Mononuclear cell (primary cell): ENCODE results near the gene PRRC1. TPM values are rescaled to one million over a fixed set of nuclear protein-coding genes. Genes with fewer than 3 reads are reported as not detected.

Experiments
- H3K27me3 ChIP-seq: 2 replicates; pipeline ENCODE4 v1.6.0; 2011; ENCODE audit warnings: low read length, control low read depth; ENCODE audit not compliant: insufficient read depth
- H3K4me1 ChIP-seq: 2 replicates; pipeline ENCODE4 v1.5.1; 2011; ENCODE audit warnings: mild to moderate bottlenecking, low read length, control low read depth; ENCODE audit not compliant: insufficient read depth
- H3K4me3 ChIP-seq: 2 replicates; pipeline ENCODE4 v1.5.1; 2011; ENCODE audit warnings: mild to moderate bottlenecking, low read length, moderate library complexity
- H3K9me3 ChIP-seq: 2 replicates; pipeline ENCODE4 v1.5.1; 2011; ENCODE audit warnings: low read depth, mild to moderate bottlenecking, control low read depth, low read length
- total RNA-seq: library from RNA; depleted of rRNA; stranded (reverse); fragments of >200 nt; gene quantifications from one replicate; pipeline ENCODE4 v1.2.3, GENCODE V29; 2012

The PRRC1 gene
- total RNA-seq, 1 donor: 44.6 TPM

- H3K9me3 ChIP-seq: no peaks in the 10 kb centered on the region
- H3K27me3 ChIP-seq: no peaks in the 10 kb centered on the region
- H3K4me1 ChIP-seq: peaks cover 5% of the 10 kb centered on the region
- no peak overlapping the region for H3K4me3 ChIP-seq
These were observed 68.2 kb downstream of the PRRC1 start for GRCh38 chr5:127585661-127586060.

GRCh38 chr5:127586066-127586770, 68.8 kb downstream of the PRRC1 start:
- Histone ChIP-seq H3K27me3 (no peaks in the 10 kb centered on the region), H3K4me3 (no peak overlapping the region), H3K4me1 (peaks cover 5% of the 10 kb centered on the region), H3K9me3 (no peaks in the 10 kb centered on the region)

- no peak overlapping the region for H3K4me3 ChIP-seq
- peaks cover 5% of the 10 kb centered on the region for H3K4me1 ChIP-seq
- no peaks in the 10 kb centered on the region for H3K9me3 ChIP-seq
- no peaks in the 10 kb centered on the region for H3K27me3 ChIP-seq
These were observed 69.4 kb downstream of the PRRC1 start for GRCh38 chr5:127586811-127587210.

- peaks cover 5% of the 10 kb centered on the region for H3K4me1 ChIP-seq
- H3K27me3 ChIP-seq: no peaks in the 10 kb centered on the region
- no peaks in the 10 kb centered on the region for H3K9me3 ChIP-seq
- H3K4me3 ChIP-seq: no peak overlapping the region
These were observed 69.9 kb downstream of the PRRC1 start for GRCh38 chr5:127587246-127587917.

- Histone ChIP-seq H3K4me1 (peaks cover 5% of the 10 kb centered on the region), H3K27me3 (no peaks in the 10 kb centered on the region), H3K4me3 (no peak overlapping the region), H3K9me3 (no peaks in the 10 kb centered on the region)
These were observed 70.9 kb downstream of the PRRC1 start for GRCh38 chr5:127588368-127588767.

- Histone ChIP-seq H3K4me3 (no peak overlapping the region), H3K27me3 (no peaks in the 10 kb centered on the region), H3K4me1 (peaks cover 5% of the 10 kb centered on the region), H3K9me3 (no peaks in the 10 kb centered on the region)
These were observed 72.0 kb downstream of the PRRC1 start for GRCh38 chr5:127589309-127590030.

GRCh38 chr5:127590156-127590722, 72.8 kb downstream of the PRRC1 start:
- Histone ChIP-seq H3K27me3 (no peaks in the 10 kb centered on the region), H3K4me3 (no peak overlapping the region), H3K4me1 (peaks cover 5% of the 10 kb centered on the region), H3K9me3 (no peaks in the 10 kb centered on the region)

GRCh38 chr5:127595484-127596368, 78.3 kb downstream of the PRRC1 start:
- Histone ChIP-seq H3K4me1 (no peaks in the 10 kb centered on the region), H3K9me3 (no peaks in the 10 kb centered on the region), H3K27me3 (no peaks in the 10 kb centered on the region)

GRCh38 chr5:127596501-127596900, 79.1 kb downstream of the PRRC1 start:
- Histone ChIP-seq H3K4me1 (no peaks in the 10 kb centered on the region), H3K9me3 (no peaks in the 10 kb centered on the region), H3K4me3 (no peak overlapping the region), H3K27me3 (no peaks in the 10 kb centered on the region)

More at GRCh38 chr5:127595484-127596368, 78.3 kb downstream of the PRRC1 start:
- H3K4me3 ChIP-seq: no peak overlapping the region

- Histone ChIP-seq H3K9me3 (no peaks in the 10 kb centered on the region), H3K4me1 (no peaks in the 10 kb centered on the region), H3K4me3 (no peak overlapping the region), H3K27me3 (no peaks in the 10 kb centered on the region)
These were observed 81.9 kb downstream of the PRRC1 start for GRCh38 chr5:127599320-127599719.

- H3K27me3 ChIP-seq: no peaks in the 10 kb centered on the region
- no peaks in the 10 kb centered on the region for H3K4me1 ChIP-seq
- no peak overlapping the region for H3K4me3 ChIP-seq
- H3K9me3 ChIP-seq: no peaks in the 10 kb centered on the region
These were observed 82.4 kb downstream of the PRRC1 start for GRCh38 chr5:127599847-127600246.

- Histone ChIP-seq H3K4me1 (no peaks in the 10 kb centered on the region), H3K9me3 (no peaks in the 10 kb centered on the region), H3K27me3 (no peaks in the 10 kb centered on the region), H3K4me3 (no peak overlapping the region)
These were observed 83.7 kb downstream of the PRRC1 start for GRCh38 chr5:127601111-127601510.

GRCh38 chr5:127601601-127602000, 84.2 kb downstream of the PRRC1 start:
- Histone ChIP-seq H3K9me3 (no peaks in the 10 kb centered on the region), H3K4me1 (no peaks in the 10 kb centered on the region)

GRCh38 chr5:127602481-127602880, 85.0 kb downstream of the PRRC1 start:
- H3K4me3 ChIP-seq: no peak overlapping the region
- H3K9me3 ChIP-seq: no peaks in the 10 kb centered on the region
- no peaks in the 10 kb centered on the region for H3K27me3 ChIP-seq
- no peaks in the 10 kb centered on the region for H3K4me1 ChIP-seq

More at GRCh38 chr5:127601601-127602000, 84.2 kb downstream of the PRRC1 start:
- no peak overlapping the region for H3K4me3 ChIP-seq
- H3K27me3 ChIP-seq: no peaks in the 10 kb centered on the region
